HFF-Myc (cell line): Measurements from ENCODE around the gene PAX7.

Source experiments
- DNase-seq: peaks from one replicate; pipeline ENCODE4 v3.0.0-alpha.2; 2011; ENCODE audit warnings: low read depth; ENCODE audit errors: extremely low read depth
- H3K4me3 ChIP-seq: replicated peaks from 2 replicates; pipeline ENCODE4 v1.5.1; 2011; ENCODE audit warnings: low read depth, mild to moderate bottlenecking, control low read depth, low read length
- CTCF ChIP-seq: IDR thresholded peaks from 2 replicates; pipeline ENCODE4 v1.5.1; 2012; ENCODE audit warnings: mild to moderate bottlenecking, low read depth, low read length, control low read depth; ENCODE audit errors: missing control alignments

Gene PAX7

GRCh38 chr1:18662286-18662639 is 31.6 kb downstream of the PAX7 start:
- no peak for TF ChIP-seq CTCF
- DNase-seq = no peak

GRCh38 chr1:18666317-18666920 is 35.8 kb downstream of the PAX7 start:
- H3K4me3 ChIP-seq = no peak overlapping the region
- no peak for DNase-seq
- no peak for TF ChIP-seq CTCF

More at GRCh38 chr1:18662286-18662639, 31.6 kb downstream of the PAX7 start:
- no peak overlapping the region for H3K4me3 ChIP-seq

- H3K4me3 ChIP-seq = no peak overlapping the region
Observed at GRCh38 chr1:18667333-18667732, 36.7 kb downstream of the PAX7 start.

GRCh38 chr1:18668046-18668445 is 37.4 kb downstream of the PAX7 start:
- no peak for DNase-seq
- TF ChIP-seq CTCF = no peak
- no peak overlapping the region for H3K4me3 ChIP-seq

More at GRCh38 chr1:18667333-18667732, 36.7 kb downstream of the PAX7 start:
- DNase-seq = no peak
- TF ChIP-seq CTCF = no peak

GRCh38 chr1:18668750-18669404 is 38.2 kb downstream of the PAX7 start:
- DNase-seq = no peak

GRCh38 chr1:18670121-18670867 is 39.6 kb downstream of the PAX7 start:
- no peak for DNase-seq
- no peak overlapping the region for H3K4me3 ChIP-seq

More at GRCh38 chr1:18668750-18669404, 38.2 kb downstream of the PAX7 start:
- TF ChIP-seq CTCF = no peak
- no peak overlapping the region for H3K4me3 ChIP-seq

More at GRCh38 chr1:18670121-18670867, 39.6 kb downstream of the PAX7 start:
- TF ChIP-seq CTCF = no peak
